ENCODE data around the gene MSRB2. TPM values are rescaled to one million over a fixed set of nuclear protein-coding genes. Genes with fewer than 3 reads are reported as not detected.
"Not testable (repeated sequence)": the region's sequence is repeated elsewhere in the genome, so short reads cannot be mapped to it uniquely, and the experiment has no call there.

The MSRB2 gene
- total and polyA plus RNA-seq, 2 donors (not counting 1 experiment from before 2014, with no cell fraction given), result 1.5 to 3.0 TPM

DNA sequence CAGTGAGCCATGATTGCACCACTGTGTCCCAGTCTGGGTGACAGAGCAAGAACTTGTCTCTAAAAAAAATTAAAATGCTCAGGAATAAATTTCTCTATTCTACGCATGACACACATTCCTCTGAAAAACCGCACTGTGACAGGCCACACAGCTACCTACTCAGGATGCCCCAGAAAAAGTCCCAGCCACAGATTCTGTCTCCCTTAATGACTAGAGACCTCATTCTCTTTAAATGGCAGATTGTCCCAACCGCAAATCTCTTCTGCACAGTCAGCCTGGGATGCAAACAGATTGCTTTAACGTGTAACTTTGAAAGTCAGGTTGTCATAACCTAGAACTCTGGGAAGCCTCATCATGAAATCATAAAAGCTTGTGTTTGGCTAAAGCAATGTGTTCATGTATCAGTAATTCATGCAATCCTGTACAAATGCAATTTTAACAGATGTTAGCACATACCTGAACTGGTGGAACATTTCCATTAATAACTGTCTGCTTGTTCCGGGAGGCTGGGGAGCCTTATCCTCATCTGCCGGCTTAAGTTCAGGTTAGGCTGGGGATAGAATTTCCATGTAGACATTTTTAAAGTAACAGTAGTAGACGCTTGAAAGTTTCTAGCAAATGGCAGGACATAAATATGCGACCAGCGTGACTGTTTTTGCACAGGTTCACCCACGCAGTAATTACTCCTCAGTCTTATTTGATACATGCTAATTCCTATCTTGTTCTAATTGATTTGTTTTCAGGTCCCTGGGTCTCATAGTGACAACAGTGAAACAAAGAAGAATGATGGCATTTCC, 26.2 kb upstream of the MSRB2 start:
- Mint-ChIP-seq H3K9me3 (ENCODE audit: insufficient read depth) (no peaks in the 10 kb centered on the region), H3K4me1 (no peaks in the 10 kb centered on the region), H3K27ac (no peak overlapping the region), H3K4me3 (no peak overlapping the region), H3K27me3 (peaks cover 18% of the 10 kb centered on the region)
- Histone ChIP-seq H4K20me1 (ENCODE audit: control insufficient read depth, insufficient read depth, low read length, poor library complexity, severe bottlenecking) (no peaks in the 10 kb centered on the region), H3K4me1 (ENCODE audit: control insufficient read depth in 2 of 2, insufficient read depth in 2 of 2, low read length in 2 of 2) (no peaks in the 10 kb centered on the region), H3K9ac (ENCODE audit: low read length) (no peak overlapping the region), H2AFZ (ENCODE audit: insufficient read depth, low read depth, low read length, poor library complexity, severe bottlenecking) (no peak overlapping the region), H3K27ac (ENCODE audit: low read length in 2 of 2) (no peak overlapping the region), H3K36me3 (replicated peaks in 1 of 2; ENCODE audit: control extremely low read depth in 1 of 2, control insufficient read depth in 1 of 2, extremely low read depth in 1 of 2, insufficient read depth in 2 of 2, low read length in 1 of 2) (no peaks in the 10 kb centered on the region), H3K79me2 (ENCODE audit: control insufficient read depth, insufficient read depth, low read length) (no peaks in the 10 kb centered on the region), H3K4me2 (replicated peaks; ENCODE audit: low read depth, low read length, poor library complexity, severe bottlenecking) (no peak overlapping the region), H3K27me3 (replicated peaks in 1 of 4; ENCODE audit: control extremely low read depth in 1 of 4, control insufficient read depth in 3 of 4, insufficient read depth in 4 of 4, low read length in 3 of 4) (peaks cover 0 to 4% (median 0%) of the 10 kb centered on the region in 4 experiments), H3K9me3 (ENCODE audit: control extremely low read depth in 1 of 3, control insufficient read depth in 2 of 3, insufficient read depth in 1 of 3, low read length in 2 of 3) (no peaks in the 10 kb centered on the region), H3K4me3 (ENCODE audit: control extremely low read depth in 1 of 5, extremely low read depth in 1 of 5, insufficient read depth in 1 of 5, low read depth in 2 of 5, low read length in 4 of 5) (no peak overlapping the region)
- ATAC-seq (ENCODE audit: low read depth), result no peak
- DNase-seq, result no peak
- no peak for TF ChIP-seq EZH2 (IDR thresholded peaks at IDR 0.05; ENCODE audit: borderline replicate concordance, insufficient read depth, low read depth, low read length, poor library complexity, severe bottlenecking)
- TF ChIP-seq, protein P1, sequence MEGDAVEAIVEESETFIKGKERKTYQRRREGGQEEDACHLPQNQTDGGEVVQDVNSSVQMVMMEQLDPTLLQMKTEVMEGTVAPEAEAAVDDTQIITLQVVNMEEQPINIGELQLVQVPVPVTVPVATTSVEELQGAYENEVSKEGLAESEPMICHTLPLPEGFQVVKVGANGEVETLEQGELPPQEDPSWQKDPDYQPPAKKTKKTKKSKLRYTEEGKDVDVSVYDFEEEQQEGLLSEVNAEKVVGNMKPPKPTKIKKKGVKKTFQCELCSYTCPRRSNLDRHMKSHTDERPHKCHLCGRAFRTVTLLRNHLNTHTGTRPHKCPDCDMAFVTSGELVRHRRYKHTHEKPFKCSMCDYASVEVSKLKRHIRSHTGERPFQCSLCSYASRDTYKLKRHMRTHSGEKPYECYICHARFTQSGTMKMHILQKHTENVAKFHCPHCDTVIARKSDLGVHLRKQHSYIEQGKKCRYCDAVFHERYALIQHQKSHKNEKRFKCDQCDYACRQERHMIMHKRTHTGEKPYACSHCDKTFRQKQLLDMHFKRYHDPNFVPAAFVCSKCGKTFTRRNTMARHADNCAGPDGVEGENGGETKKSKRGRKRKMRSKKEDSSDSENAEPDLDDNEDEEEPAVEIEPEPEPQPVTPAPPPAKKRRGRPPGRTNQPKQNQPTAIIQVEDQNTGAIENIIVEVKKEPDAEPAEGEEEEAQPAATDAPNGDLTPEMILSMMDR (IDR thresholded peaks at IDR 0.05), result no peak
- CTCF ChIA-PET, result interaction anchor here (1.0 to 2.2 kb wide), 3 partner anchors 21 to 1078 kb away, joined by 3 to 8 read pairs (median 7); no protein-coding TSS in a partner anchor
- POLR2A ChIA-PET, result no interaction called here
- WGBS (ENCODE audit: insufficient coverage), result 74% methylated on average over 6 of the region's 10 CpGs
- intact Hi-C loops (cut with micrococcal nuclease), result loop anchor here (2.0 kb wide), 1 partner anchor 1572 kb away; no protein-coding TSS in a partner anchor

DNA sequence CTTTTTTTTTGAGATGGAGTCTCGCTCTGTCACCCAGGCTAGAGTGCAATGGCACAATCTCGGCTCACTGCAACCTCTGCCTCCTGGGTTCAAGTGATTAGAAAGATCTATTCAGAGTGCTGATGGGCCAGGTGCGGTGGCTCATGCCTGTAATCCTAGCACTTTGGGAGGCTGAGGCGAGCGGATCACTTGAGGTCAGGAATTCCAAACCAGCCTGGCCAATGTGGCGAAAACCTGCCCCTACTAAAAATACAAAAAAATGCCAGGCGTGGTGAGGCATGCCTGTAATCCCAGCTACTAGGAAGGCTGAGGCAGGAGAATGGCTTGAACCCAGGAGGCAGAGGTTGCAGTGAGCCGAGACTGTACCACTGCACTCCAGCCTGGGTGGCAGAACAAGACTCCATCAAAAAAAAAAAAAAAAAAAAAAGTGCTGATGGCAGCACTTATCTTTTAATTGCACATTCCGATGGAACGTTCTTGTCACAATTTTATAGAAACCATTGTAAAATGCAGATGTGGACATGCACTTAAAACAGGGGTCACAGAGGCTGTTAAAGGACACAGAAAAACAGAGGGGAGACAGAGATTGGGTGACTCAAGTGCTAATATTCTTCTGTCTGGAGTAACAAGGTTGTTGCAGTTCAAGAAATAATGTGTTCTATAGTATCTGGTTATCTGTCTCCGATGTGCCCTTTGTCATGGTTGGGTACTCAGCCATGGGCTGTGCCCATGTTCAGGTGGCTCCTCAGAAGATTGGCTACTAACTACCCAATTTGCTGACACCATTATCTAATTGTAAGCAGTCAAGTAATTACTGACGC, 25.1 kb upstream of the MSRB2 start:
- H3K27ac ChIP-seq (ENCODE audit: low read length in 2 of 2); H3K27ac Mint-ChIP-seq; H3K27me3 ChIP-seq (replicated peaks in 1 of 4; ENCODE audit: control extremely low read depth in 1 of 4, control insufficient read depth in 3 of 4, insufficient read depth in 4 of 4, low read length in 3 of 4); H3K4me3 ChIP-seq (ENCODE audit: control extremely low read depth in 1 of 5, extremely low read depth in 1 of 5, insufficient read depth in 1 of 5, low read depth in 2 of 5, low read length in 4 of 5); H3K79me2 ChIP-seq (ENCODE audit: control insufficient read depth, insufficient read depth, low read length); H3K9me3 ChIP-seq (ENCODE audit: control extremely low read depth in 1 of 3, control insufficient read depth in 2 of 3, insufficient read depth in 1 of 3, low read length in 2 of 3); H3K4me1 ChIP-seq (ENCODE audit: control insufficient read depth in 2 of 2, insufficient read depth in 2 of 2, low read length in 2 of 2); H3K4me3 Mint-ChIP-seq; H3K4me1 Mint-ChIP-seq; intact Hi-C loops (cut with micrococcal nuclease); H3K9ac ChIP-seq (ENCODE audit: low read length); POLR2A ChIA-PET; ATAC-seq (ENCODE audit: low read depth); H3K9me3 Mint-ChIP-seq (ENCODE audit: insufficient read depth); H3K4me2 ChIP-seq (replicated peaks; ENCODE audit: low read depth, low read length, poor library complexity, severe bottlenecking); H3K36me3 ChIP-seq (replicated peaks in 1 of 2; ENCODE audit: control extremely low read depth in 1 of 2, control insufficient read depth in 1 of 2, extremely low read depth in 1 of 2, insufficient read depth in 2 of 2, low read length in 1 of 2); DNase-seq; H4K20me1 ChIP-seq (ENCODE audit: control insufficient read depth, insufficient read depth, low read length, poor library complexity, severe bottlenecking): not testable (repeated sequence)
- WGBS (ENCODE audit: insufficient coverage), result 96% methylated on average over 7 of the region's 12 CpGs
- CTCF ChIA-PET, result interaction anchor here (0.9 to 1.3 kb wide), 2 partner anchors 1076 to 1080 kb away, joined by 3 to 4 read pairs; no protein-coding TSS in a partner anchor
- peak overlapping the region; percentile 11 for H2AFZ ChIP-seq (ENCODE audit: insufficient read depth, low read depth, low read length, poor library complexity, severe bottlenecking)
- H3K27me3 Mint-ChIP-seq, result peaks cover 21% of the 10 kb centered on the region
